GM21367 (cell line): ENCODE data around the gene THY1.
"Not testable (repeated sequence)": the region's sequence is repeated elsewhere in the genome, so short reads cannot be mapped to it uniquely, and the experiment has no call there.

ENCODE experiments used
- ATAC-seq: cut with Tn5 transposase; IDR thresholded peaks from one replicate; pipeline ENCODE4 v1.9.1; 2021; ENCODE audit not compliant: unreplicated experiment

THY1 gene

DNA sequence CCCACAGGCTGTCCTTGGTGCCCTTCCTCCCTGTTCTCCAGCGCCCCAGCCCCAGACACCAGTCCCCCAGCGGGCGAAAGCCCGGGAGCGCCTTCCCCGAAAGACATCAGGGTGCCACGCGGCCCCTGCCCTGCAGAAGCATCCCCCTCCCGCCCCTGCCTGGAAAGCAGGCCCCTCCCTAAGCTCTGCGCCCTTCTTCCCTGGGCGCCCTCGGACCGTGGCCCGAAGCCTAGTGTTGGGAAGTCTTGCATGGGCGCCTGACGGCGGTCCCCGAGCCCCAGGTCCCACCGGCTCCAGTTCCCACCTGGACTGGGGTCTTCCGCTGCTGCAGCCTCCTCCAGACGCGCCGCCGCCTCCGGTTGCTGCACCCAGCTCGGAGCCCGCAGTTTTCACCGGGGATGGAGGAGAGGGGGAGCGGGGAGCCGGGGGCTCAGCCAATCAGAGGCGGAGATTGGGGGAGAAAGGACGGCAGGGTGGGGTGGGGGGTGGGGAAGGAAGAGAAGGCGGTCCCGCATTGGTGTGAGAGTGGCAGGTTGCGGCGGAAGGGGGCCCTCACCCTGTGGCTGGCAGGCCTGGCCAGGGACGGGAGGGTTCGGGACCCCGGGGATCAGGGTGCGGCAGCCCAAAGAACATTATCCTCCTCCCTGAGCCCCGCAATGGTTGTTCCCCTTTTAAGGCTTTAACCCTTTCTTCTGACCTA lies at the start of gene THY1:
THY1 (minus strand) TSS at position 364 of the 700 bp plus-strand sequence. CDS start 2,267 bp downstream, outside the sequence.
- no peak for ATAC-seq

DNA sequence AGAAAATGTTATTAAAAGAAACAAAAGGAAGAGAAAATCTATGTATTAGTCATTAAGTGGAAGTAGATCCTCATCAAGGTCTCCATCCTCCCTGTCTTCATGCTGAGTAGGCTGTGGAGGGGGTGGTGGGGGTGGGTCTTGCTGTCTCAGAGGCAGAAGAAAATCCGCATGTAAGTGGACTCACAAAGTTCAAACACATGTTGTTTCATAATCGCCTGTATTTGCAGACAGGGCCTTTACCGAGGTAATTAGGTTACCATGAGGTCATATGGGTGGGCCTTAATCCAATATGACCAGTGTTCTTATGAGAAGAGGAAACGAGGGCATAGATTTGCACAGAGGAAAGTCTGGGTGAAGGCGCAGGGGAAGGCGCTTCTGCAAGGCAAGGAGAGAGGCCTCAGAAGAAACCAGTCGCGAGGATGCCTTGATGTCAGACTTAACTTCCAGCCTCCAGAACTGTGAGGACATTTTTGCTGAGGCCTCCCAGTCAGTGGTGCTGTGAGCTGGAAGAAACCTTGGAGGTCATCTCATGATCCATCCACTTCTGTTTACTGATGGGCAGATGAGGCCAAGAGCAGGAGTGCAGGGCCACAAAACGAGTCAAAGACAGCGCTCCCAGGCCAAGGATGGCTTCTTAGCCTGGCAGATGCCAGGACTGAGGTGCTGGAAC lies 49.3 kb upstream of the THY1 start:
- no peak for ATAC-seq

DNA sequence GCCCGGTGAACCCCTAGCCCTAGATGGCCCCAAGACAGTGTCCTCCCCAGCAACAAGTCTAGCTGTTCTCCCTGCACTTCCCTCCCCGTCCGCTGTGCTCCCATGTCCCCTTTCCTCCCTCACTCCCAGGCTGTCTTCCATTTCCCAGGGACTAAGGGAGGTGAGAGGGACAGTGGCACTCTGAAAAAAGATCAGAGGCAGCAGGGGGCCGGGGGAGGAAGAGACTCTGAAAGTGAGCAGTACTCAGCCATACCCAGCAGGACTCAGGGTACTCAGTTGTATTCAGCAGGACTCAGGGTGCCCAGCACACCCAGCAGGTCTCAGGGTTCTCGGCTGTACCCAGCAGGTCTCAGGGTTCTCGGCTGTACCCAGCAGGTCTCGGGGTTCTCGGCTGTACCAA lies 48.4 kb upstream of the THY1 start:
- ATAC-seq: no peak

DNA sequence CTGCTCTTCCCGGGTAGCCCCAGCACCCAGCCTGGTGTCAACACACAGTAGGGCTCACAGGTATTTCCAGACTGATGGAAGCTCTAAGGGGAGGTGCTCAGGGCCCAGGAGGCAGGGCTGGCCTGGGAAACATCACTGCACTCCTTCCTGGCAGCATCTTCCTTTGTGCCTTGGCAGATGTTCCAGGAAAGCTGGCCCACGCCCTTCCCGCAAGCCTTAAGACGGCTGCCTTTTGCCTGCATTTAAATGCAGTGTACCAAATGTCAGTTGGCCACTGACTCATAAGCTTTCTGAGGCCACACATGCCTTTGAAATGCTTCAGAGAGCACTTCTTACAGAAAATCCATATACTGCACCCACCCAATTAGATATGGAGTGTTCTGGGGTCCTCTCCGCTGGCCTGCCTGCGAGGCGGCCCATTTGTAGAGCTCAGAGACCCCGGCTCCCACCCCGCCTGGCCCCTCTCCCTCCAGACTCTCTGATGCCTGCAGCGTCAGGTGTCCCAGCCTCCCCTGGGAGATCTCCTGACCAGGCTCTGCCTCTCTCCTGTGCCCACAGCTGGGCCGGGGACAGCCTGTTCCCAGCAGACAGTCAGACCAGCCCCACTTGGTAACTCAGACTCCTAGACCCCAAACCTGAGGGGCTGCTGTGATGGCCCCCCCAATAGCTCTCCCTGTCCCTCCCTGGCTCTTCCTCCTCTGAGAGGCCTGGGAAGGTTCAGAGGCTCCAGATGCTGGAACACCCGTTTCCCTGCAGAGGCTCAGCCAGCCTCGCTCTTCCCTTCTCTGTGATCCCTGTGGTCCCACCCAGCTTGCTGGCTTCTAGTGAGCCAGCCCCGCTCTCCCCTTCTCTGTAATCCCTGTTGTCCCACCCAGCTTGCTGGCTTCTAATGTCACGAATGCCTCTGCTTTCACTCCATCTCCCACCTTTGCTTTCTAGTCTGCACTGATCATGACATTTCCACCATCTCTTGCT lies 47.6 kb upstream of the THY1 start:
- ATAC-seq: no peak

DNA sequence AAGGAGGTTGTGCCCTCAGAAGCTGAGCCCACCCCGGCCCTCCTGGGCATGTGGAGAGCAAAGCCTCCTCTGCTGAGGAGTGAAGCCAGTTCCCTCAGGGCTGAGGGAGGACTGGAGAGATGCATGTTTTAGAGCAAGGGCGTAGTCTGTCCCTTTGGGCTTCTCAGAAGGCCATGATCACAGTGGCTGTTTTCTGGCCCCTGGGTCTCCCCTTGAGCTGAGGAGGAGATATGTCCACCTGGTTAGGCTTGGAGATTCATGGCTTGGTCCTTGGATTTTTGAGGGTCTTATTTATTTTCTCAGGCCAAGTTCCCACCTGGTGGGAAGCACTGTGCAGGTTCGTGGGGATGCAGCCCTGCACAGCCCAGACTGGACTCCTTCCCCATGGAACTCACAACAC lies 46.5 kb upstream of the THY1 start:
- no peak for ATAC-seq

DNA sequence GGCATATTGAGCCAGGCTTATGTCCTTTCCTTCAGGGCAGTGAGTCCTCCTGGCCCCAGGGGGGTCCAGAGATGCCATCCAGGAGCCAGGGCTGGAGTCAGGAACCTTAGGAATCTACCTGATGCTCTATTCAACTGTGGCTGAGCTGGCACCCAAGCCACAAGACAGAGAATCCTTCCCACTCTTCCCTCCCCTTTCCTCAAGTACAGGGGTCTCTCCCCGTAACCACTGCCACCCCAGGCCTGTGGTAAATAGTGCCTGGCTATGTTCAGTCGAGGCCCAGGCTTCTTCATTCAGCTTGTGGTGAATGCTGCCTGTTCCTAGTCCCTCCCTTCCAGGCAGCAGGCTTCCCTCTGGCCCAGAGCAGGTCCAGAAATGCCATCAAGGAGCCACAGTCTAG lies 45.5 kb upstream of the THY1 start:
- ATAC-seq: no peak

DNA sequence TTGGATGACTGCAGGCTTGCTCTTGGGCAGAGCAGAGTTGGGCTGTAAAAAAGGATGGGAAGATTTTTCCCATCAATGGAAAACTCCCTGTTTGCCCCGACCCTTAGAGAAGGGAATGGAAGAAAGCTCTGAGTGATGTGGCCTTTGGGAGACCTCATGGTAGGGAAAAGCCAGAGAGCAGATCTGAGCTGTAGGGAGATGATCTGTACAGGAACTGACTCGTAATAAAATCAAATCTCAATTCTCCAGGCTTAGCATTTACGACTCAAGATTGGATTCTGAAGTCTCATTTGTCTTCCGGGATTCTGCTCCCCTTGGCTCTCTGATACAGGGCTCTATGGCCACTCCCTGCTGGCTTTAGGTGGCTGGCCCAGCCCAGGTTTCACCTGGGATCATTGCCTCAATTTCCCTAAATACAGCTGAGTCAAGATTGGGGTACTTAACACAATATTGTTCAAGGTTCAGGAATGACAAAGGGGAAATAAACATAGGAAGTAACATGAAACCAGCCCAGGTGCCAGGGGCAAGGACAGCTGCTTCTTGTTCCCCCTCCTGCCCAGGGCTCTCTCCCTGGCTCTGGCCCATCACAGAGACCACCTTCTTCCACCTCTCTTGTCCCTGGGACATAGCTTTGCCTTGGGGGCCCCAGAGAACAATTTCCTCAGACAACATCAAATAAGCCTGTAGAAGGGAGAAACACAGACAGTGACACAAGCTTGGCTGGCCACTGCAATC lies 38.4 kb upstream of the THY1 start:
- ATAC-seq: no peak

DNA sequence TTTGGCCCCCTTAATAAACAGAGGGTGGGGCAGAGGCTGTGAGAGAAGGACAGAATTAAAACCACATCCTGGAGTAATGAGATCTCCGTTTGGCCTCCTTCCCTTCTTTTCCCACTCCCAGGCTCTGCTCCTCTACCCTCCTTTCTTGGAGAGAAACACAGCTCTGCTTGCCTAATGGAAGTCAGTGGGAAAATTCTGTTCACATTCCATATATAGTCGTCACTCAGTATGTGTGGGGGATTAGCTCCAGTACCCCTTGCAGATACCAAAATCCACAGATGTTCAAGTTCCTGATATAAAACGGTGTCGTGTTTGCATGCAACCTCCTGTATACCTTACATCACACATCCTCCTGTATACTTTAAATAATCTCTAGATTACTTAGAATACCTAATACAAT lies 37.6 kb upstream of the THY1 start:
- no peak for ATAC-seq

DNA sequence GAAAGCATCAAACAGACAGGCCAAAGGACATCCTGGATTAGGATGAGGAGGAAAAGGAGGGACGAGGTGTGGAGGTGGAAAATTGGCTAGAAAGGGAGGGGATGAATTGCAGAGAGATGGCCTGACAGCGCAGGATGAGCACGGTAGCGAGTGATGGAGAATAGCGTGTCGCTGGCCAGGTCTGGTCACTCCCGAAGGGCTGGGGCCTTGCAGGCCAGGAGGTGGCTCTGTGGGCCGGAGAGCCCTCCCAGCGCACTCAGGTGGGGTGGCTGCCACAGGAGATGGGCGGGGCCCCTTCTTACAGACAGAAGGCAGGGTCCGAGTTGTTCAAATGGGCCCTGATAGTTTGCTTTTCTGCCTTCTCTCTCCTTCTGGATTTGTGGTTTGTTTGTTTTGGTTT lies 37.1 kb upstream of the THY1 start:
- ATAC-seq: no peak

DNA sequence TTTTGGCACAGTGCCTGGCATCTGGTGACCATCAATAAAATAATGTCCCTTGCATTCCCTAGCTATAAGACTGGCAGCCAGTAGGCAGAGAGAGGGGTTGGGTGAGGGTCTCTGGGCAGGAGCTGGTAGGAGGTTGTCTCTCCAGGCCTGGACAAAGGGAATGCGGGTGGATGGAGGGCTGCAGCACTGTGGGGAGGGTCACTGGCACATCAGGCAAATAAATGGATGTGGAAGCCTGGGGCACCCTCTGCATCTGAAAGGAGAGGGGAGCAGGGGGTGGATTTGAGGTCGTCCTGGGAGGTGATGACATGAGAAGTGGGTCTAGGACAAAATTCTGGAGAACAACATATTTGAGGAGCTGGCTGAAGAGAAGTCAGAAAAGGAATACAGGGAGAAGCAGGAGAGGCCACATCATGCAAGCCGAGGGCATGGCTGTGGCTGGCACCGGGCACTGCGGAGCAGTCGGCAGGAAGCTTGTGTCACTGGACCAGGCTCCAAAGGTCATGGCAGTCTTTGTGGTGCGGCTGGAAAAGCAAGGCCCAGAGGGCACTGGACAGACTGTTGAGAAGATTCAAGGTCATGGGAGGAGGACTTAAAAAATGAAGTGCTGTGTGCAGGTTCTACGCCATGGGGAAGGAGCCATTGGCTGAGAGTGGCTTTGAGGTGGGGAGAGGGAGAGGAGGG lies 36.5 kb upstream of the THY1 start:
- no peak for ATAC-seq

DNA sequence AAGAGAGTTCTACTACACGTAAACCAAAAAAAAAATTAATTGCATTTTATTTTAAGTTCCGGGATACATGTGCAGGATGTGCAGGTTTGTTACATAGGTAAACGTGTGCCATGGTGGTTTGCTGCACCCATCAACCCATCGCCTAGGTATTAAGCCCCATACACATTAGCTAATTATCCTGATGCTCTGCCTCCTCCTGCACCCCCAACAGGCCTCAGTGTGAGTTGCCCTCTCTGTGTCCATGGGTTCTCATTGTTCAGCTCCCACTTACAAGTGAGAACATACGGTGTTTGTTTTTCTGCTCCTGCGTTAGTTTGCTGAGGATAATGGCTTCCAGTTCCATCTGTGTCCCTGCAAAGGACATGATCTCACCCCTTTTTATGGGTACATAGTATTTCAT lies 32.7 kb upstream of the THY1 start:
- not testable (repeated sequence) for ATAC-seq

DNA sequence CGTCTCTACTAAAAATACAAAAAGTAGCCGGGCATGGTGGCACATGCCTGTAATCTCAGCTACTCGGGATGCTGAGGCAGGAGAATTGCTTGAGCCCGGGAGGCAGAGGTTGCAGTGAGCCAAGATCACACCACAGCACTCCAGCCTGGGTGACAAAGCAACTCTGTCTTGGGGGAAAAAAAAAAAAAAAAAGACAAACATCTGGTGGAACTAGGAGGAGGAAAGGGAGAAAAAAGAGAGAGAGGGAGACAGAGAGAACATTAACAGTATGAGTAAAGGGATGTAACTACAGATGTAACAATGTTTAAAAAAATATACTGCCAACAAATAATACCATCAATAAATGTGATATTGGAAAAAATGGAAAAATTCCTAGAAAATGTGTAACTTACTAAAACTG lies 32.3 kb upstream of the THY1 start:
- not testable (repeated sequence) for ATAC-seq

DNA sequence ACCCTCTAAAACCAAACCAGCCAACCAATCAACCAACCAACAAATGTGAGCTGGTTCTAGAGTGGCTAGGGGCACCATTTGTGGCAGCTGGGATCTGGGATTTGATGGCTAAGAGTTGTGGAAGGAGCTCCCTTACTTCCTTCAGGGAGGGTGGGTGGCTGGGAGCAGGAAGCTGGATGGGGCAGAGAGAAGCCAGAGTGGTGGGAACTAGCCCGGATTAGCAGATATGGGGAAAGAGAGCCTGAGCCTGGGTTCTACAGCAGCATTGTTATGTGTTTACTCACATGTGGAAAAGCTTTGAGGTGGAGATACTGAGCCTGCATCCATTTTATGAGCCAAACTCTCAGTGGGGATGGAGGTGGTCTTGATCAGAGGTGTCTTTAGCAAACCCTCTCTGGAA lies 30.9 kb upstream of the THY1 start:
- no peak for ATAC-seq

DNA sequence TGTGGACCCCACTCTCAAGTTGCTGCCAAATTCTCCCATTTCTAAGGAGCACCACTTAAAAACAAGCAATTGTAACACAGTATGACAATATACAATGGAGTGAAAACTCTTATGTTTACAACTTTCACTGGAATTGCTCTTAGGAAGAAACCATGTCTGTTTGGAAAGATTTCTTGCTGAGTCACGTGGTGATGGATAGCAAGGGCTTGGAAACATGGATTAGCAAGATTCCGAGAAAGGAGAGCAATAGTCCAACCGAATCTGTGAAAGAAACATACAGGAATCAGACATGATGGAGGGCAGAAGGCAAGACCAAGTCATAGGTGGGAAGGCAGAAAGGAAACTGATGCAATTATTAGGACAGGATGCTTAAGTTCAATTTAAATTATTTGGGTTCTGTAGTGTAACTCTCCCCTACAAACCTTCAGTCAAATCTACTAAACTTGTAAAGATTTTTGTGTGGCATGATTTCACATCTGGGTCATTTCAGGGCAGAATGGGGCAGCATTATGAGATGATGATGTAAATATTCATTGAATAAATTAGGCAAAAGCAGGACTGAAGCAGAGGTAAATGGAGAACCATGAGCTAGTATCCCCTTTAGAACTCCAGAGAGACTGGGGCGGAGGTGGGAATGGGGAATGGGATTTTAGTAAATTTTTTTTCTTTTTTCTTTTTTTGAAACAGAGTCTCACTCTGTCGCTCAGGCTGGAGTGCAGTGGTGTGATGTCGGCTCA lies 27.8 kb upstream of the THY1 start:
- ATAC-seq: no peak

DNA sequence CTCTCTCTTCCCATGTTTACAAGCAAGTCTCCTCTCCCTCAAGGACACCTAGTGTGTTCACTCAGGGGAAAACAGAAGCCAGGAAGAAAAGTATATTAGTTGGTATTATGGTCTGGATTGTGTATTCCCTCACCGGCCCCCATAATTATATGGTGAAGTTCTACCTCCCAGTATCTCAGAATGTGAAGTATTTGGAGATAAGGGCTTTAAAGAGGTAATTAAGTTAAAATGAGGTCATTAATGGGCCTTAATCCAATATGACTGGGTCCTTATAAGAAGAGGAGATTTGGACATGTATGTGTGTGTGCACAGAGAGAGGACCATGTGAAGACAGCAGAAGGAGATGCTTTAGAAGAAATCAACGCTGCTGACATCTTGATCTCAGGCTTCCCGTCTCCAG lies 26.5 kb upstream of the THY1 start:
- ATAC-seq: no peak

DNA sequence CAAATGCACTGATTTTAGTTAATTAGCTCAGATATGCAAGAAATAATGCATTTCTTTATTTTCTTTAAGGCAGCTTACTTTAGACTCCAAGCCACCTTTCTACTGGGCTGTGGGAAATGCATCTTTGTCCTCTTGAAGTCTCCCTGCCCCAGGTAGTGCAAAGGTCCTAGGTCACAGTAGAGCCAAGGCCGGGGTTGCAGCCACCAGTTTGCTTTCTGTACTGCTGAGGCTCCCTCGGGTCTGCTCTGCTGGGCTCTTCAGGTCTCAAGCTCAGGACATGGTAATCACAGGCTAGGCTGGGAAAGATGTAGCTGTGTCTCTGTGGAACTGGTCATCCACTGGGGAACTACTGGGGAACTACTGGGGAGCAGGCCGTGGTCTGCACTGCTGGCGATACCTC lies 25.4 kb upstream of the THY1 start:
- ATAC-seq: no peak

DNA sequence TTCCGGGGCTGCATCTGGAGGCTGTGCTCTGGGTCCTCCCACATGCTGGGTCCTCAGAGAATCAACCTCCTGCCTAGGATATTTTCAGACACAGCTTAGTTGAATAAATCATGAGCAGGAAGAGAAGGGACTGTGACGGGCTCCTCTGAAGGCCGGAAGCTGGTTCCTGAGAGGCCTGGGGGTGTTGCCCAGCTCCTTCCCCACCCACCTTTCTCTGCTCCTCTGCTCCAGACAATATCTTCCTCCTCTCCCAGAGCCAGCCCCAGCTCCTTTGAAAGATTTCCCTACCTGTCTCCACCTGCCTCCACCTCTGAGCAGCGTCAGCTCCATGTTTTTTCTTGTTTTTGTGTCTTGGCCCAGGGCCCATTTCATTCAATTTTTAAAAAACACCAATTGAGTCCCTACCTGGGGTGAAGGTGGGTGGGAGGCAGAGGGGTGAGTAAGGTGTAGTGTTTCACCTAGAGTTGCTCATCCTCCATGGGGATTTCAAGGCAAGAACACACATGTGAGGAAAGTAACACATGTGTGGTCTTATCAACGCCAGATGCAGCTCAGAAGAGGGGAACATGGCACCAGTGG lies 24.8 kb upstream of the THY1 start:
- ATAC-seq: no peak

DNA sequence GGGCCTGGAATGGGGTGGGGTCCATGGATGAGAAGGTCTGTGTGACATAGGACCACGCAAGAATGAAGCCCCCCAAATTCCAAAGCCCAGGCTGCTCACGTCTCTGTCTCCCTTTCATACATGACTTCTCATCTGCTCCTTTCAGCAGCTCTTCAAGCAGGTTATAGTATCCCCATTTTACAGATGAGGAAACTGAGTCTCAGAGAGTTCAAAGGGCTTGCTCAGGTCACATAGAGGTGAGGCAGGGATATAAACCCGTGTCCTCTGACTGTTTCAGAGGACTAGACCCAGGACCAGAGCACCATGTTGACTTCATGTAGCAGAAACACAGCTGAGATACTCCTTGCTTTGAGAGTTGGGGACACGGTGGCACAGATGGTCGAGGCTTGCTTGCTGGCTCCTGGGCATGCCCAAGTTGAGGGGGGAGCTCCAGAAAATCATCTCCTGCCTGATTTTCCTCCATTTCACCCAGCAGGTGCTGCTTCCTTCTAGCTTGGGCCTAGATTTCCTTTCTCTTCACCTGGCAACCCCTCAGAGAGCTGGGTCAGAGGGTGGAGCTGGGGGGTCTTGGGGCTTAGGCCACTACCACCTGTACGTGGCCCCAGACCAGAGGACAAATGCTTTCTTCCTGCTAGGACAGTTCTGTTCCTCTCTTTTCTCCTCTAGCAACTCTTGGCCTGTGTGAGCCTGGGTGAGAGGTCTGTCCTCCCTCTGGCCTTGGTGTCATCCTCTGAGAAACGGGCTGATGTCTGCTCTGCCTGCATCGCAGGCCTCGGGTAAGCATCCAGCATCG lies 24.1 kb upstream of the THY1 start:
- ATAC-seq: no peak

DNA sequence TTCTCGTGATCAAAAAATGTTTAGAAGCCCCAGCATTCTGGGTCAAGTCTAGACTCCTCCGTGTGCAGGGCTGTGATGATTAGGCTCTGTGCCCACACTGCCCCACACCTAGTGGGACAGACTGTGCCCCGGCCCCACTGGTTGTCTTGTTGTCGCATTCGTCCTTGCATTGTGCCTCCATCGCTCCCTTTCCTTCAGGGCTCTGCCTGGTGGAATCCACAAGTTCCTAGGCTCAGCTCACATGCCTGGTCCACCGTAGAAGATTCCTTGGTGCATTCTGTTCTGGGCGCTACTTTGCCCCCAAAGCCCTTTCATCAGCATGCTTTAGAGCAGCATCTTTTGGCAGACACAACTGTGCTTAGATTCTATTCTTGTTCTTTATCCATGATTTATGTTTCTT lies 23.5 kb upstream of the THY1 start:
- no peak for ATAC-seq
